ENCODE data around the gene ANKS1B.

DNA sequence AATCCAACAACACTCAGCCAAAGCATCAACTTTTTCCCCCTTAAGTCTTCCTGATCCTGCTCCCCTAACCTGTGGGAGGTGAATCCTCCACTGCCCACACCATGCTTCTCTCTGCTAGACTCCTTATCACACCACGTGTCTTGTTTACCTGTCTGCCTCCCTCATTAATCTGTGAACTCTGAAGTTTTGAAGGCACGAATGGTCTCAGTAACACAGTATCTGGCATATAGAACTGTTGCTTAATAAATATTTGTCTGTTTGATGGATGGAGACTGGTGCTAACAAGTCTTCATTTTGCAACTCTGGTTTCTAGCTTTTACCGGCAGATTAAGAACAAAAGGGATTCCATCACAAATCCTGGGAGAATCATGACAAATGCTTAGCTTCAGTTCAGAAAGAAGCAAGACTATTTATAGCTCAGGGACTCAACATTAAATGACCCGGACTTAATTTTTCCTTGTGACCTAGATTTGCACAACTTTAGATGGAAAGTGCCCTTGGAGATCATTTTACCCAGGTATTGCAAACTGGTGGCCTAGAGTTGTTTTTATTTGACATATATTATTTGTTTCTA is 1072.2 kb downstream of the ANKS1B start:
- TF ChIP-seq GATA2 (IDR thresholded peaks at IDR 0.05; ENCODE audit: low read depth, low read length) (no peak), GATA3 (IDR thresholded peaks at IDR 0.05; ENCODE audit: low read depth, low read length) (no peak)

Measured in SH-SY5Y (cell line).